Astrocyte (in vitro differentiated cells and primary cell): ENCODE data around the gene TMEM74B. TPM values are rescaled to one million over a fixed set of nuclear protein-coding genes. Genes with fewer than 3 reads are reported as not detected.

ENCODE experiments used
- DNase-seq: peaks from one replicate; pipeline ENCODE4 v3.0.0-alpha.2; 2010; ENCODE audit warnings: low read depth
- FAIRE-seq: peaks from 2 replicates; lab custom pipeline; 2011; peaks lifted over from hg19 to GRCh38; lab: Jason Lieb, UNC
- H2AFZ ChIP-seq: 2 replicates; pipeline ENCODE4 v1.6.0; 2012; ENCODE audit warnings: low read depth, low read length, inconsistent platforms
- H3K27ac ChIP-seq: 2 replicates; pipeline ENCODE4 v1.5.1; 2011; ENCODE audit warnings: low read depth, low read length, inconsistent platforms
- H3K27me3 ChIP-seq: 2 replicates; pipeline ENCODE4 v1.6.0; 2011; ENCODE audit warnings: low read length, inconsistent platforms; ENCODE audit not compliant: insufficient read depth
- H3K36me3 ChIP-seq: 2 replicates; pipeline ENCODE4 v1.5.1; 2011; ENCODE audit warnings: low read length, inconsistent platforms; ENCODE audit not compliant: insufficient read depth
- H3K4me1 ChIP-seq: 2 replicates; pipeline ENCODE4 v1.5.1; 2011; ENCODE audit warnings: low read length, inconsistent platforms; ENCODE audit not compliant: insufficient read depth
- H3K4me2 ChIP-seq: 2 replicates; pipeline ENCODE4 v1.6.0; 2012; ENCODE audit warnings: low read length, inconsistent platforms
- H3K4me3 ChIP-seq: 2 replicates; pipeline ENCODE4 v1.5.1; 2011; ENCODE audit warnings: low read depth, mild to moderate bottlenecking, low read length, inconsistent platforms; ENCODE audit not compliant: insufficient read depth
- H3K79me2 ChIP-seq: 2 replicates; pipeline ENCODE4 v1.6.0; 2012; ENCODE audit warnings: mild to moderate bottlenecking, low read length, inconsistent platforms; ENCODE audit not compliant: insufficient read depth
- H3K9ac ChIP-seq: 2 replicates; pipeline ENCODE4 v1.6.0; 2012; ENCODE audit warnings: mild to moderate bottlenecking, low read length, inconsistent platforms
- H3K9me3 ChIP-seq: 2 replicates; pipeline ENCODE4 v1.5.1; 2012; ENCODE audit warnings: low read depth, mild to moderate bottlenecking, low read length, inconsistent platforms; ENCODE audit not compliant: insufficient read depth
- H4K20me1 ChIP-seq: 2 replicates; pipeline ENCODE4 v1.6.0; 2012; ENCODE audit warnings: low read length, inconsistent platforms; ENCODE audit not compliant: insufficient read depth
- H3K27ac Mint-ChIP-seq: one replicate; pipeline ENCODE4 v1.8.0; 2021; ENCODE audit warnings: mild to moderate bottlenecking, mixed read lengths; ENCODE audit not compliant: unreplicated experiment
- H3K27me3 Mint-ChIP-seq: one replicate; pipeline ENCODE4 v1.8.0; 2021; ENCODE audit warnings: low read depth, mixed read lengths; ENCODE audit not compliant: unreplicated experiment
- H3K36me3 Mint-ChIP-seq: one replicate; pipeline ENCODE4 v1.8.0; 2021; ENCODE audit warnings: low read depth, mixed read lengths; ENCODE audit not compliant: unreplicated experiment
- H3K4me1 Mint-ChIP-seq: one replicate; pipeline ENCODE4 v1.8.0; 2021; ENCODE audit warnings: low read depth, mixed read lengths; ENCODE audit not compliant: unreplicated experiment
- H3K4me3 Mint-ChIP-seq: one replicate; pipeline ENCODE4 v1.8.0; 2021; ENCODE audit warnings: mild to moderate bottlenecking, moderate library complexity, mixed read lengths; ENCODE audit not compliant: unreplicated experiment
- H3K9me3 Mint-ChIP-seq: one replicate; pipeline ENCODE4 v1.8.0; 2021; ENCODE audit warnings: mild to moderate bottlenecking, mixed read lengths; ENCODE audit not compliant: unreplicated experiment
- CTCF ChIP-seq: IDR thresholded peaks from 2 replicates; pipeline ENCODE4 v1.5.1; 2011; ENCODE audit warnings: low read depth, mild to moderate bottlenecking, inconsistent platforms, low read length, moderate library complexity; ENCODE audit not compliant: insufficient read depth
- EZH2 ChIP-seq: IDR thresholded peaks from 2 replicates; pipeline ENCODE4 v1.6.1; 2012; ENCODE audit warnings: mild to moderate bottlenecking, low read length, inconsistent platforms; ENCODE audit not compliant: insufficient read depth
- total RNA-seq: library from RNA; stranded (reverse); gene quantifications from 2 replicates; pipeline ENCODE4 v1.2.1, GENCODE V29; 2021

TMEM74B gene
- total RNA-seq, 1 donor from 2014 or later, result 2.1 TPM

- Mint-ChIP-seq H3K4me1 (no peaks in the 10 kb centered on the region), H3K27me3 (peaks cover 20% of the 10 kb centered on the region), H3K9me3 (no peaks in the 10 kb centered on the region), H3K4me3 (no peak overlapping the region), H3K36me3 (no peaks in the 10 kb centered on the region), H3K27ac (no peak overlapping the region)
- H3K4me2 ChIP-seq, result no peak overlapping the region
- H4K20me1 ChIP-seq, result no peaks in the 10 kb centered on the region
- H2AFZ ChIP-seq, result no peak overlapping the region
- H3K4me1 ChIP-seq, result no peaks in the 10 kb centered on the region
- TF ChIP-seq EZH2 (no peak), CTCF (no peak)
- FAIRE-seq (no peak), DNase-seq (no peak)
- H3K36me3 ChIP-seq, result no peaks in the 10 kb centered on the region
- H3K9me3 ChIP-seq, result no peaks in the 10 kb centered on the region
- no peaks in the 10 kb centered on the region for H3K79me2 ChIP-seq
- H3K27ac ChIP-seq, result no peak overlapping the region
- H3K4me3 ChIP-seq, result no peak overlapping the region
- H3K27me3 ChIP-seq, result peaks cover 22% of the 10 kb centered on the region
- no peak overlapping the region for H3K9ac ChIP-seq
Observed at GRCh38 chr20:1204113-1204512, 19.3 kb upstream of the TMEM74B start.

GRCh38 chr20:1203630-1204029 is 18.8 kb upstream of the TMEM74B start:
- H3K79me2 ChIP-seq, result no peaks in the 10 kb centered on the region
- Mint-ChIP-seq H3K36me3 (peaks cover 1% of the 10 kb centered on the region), H3K27me3 (peaks cover 20% of the 10 kb centered on the region), H3K4me1 (no peaks in the 10 kb centered on the region), H3K4me3 (no peak overlapping the region), H3K27ac (no peak overlapping the region), H3K9me3 (no peaks in the 10 kb centered on the region)
- H3K4me3 ChIP-seq, result no peak overlapping the region
- no peaks in the 10 kb centered on the region for H4K20me1 ChIP-seq
- DNase-seq (no peak), FAIRE-seq (no peak)
- no peak overlapping the region for H3K4me2 ChIP-seq
- no peaks in the 10 kb centered on the region for H3K9me3 ChIP-seq
- H3K9ac ChIP-seq, result no peak overlapping the region
- H2AFZ ChIP-seq, result no peak overlapping the region
- H3K27ac ChIP-seq, result no peak overlapping the region
- peaks cover 19% of the 10 kb centered on the region for H3K27me3 ChIP-seq
- H3K36me3 ChIP-seq, result no peaks in the 10 kb centered on the region
- TF ChIP-seq EZH2 (no peak), CTCF (no peak)
- no peaks in the 10 kb centered on the region for H3K4me1 ChIP-seq

GRCh38 chr20:1202762-1203504 is 18.2 kb upstream of the TMEM74B start, which contains the start of gene C20orf202:
Gene C20orf202 (plus strand): TSS chr20:1203454. CDS start chr20:1203586, 132 bp downstream.
- Histone ChIP-seq H4K20me1 (no peaks in the 10 kb centered on the region), H3K27me3 (peaks cover 13% of the 10 kb centered on the region), H3K79me2 (no peaks in the 10 kb centered on the region), H3K9me3 (no peaks in the 10 kb centered on the region), H3K4me1 (no peaks in the 10 kb centered on the region), H3K9ac (no peak within 1 kb of the TSS), H3K4me2 (no peak within 1 kb of the TSS), H3K27ac (no peak within 1 kb of the TSS), H3K36me3 (no peaks in the 10 kb centered on the region), H3K4me3 (no peak within 1 kb of the TSS), H2AFZ (no peak within 1 kb of the TSS)
- Mint-ChIP-seq H3K9me3 (no peaks in the 10 kb centered on the region), H3K27me3 (peaks cover 19% of the 10 kb centered on the region), H3K4me1 (no peaks in the 10 kb centered on the region), H3K4me3 (no peak within 1 kb of the TSS), H3K27ac (no peak within 1 kb of the TSS), H3K36me3 (peaks cover 3% of the 10 kb centered on the region)
- TF ChIP-seq EZH2 (no peak), CTCF (no peak)
- FAIRE-seq (no peak), DNase-seq (no peak)
